ENCODE measurements around the gene GKAP1. TPM values are rescaled to one million over a fixed set of nuclear protein-coding genes. Genes with fewer than 3 reads are reported as not detected.

Gene GKAP1
- total RNA-seq, 2 donors from 2014 or later, result 3.8 to 6.2 TPM

GRCh38 chr9:83715794-83716193, 101.8 kb downstream of the GKAP1 start:
- Histone ChIP-seq H3K4me3 (no peak overlapping the region), H3K9me3 (no peaks in the 10 kb centered on the region), H3K36me3 (no peaks in the 10 kb centered on the region), H3K27me3 (replicated peaks; ENCODE audit: insufficient read depth) (no peaks in the 10 kb centered on the region), H3K4me1 (ENCODE audit: control insufficient read depth in 1 of 2, low read depth in 2 of 2) (no peaks in the 10 kb centered on the region), H3K27ac (no peak overlapping the region)
- DNase-seq (ENCODE audit: low spot score), result no peak
- ATAC-seq (ENCODE audit: insufficient number of reproducible peaks, low FRiP score, low read depth), result no peak
- TF ChIP-seq CTCF (IDR thresholded peaks at IDR 0.05), result no peak

- TF ChIP-seq CTCF (IDR thresholded peaks at IDR 0.05), result no peak
- H3K9me3 ChIP-seq, result no peaks in the 10 kb centered on the region
- H3K27me3 ChIP-seq (replicated peaks; ENCODE audit: insufficient read depth), result no peaks in the 10 kb centered on the region
- DNase-seq (ENCODE audit: low spot score), result no peak
- no peak for ATAC-seq (ENCODE audit: insufficient number of reproducible peaks, low FRiP score, low read depth)
- no peaks in the 10 kb centered on the region for H3K36me3 ChIP-seq
- no peak overlapping the region for H3K4me3 ChIP-seq
- H3K27ac ChIP-seq, result no peak overlapping the region
- H3K4me1 ChIP-seq (ENCODE audit: control insufficient read depth in 1 of 2, low read depth in 2 of 2), result no peaks in the 10 kb centered on the region
Observed at GRCh38 chr9:83715221-83715620, 102.3 kb downstream of the GKAP1 start.

DNA sequence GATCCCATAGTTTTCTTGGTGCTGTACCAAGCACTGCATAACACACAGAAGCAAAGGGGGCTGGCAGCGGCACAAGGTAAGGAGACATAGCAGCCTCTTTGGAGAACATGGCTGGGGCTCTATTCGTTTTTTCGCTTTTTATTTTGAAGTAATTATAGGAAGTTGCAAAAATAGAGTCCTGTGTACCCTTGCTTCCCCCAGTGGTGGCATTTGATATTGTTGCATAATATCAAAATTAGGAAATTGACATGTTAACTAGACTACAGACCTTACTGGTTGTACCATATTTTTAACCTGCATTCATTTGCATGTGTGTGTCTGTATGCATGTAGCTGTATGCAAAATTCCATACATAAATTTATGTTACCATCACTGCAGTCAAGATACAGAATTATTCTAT, 103.2 kb downstream of the GKAP1 start:
- no peak for DNase-seq (ENCODE audit: low spot score)
- Histone ChIP-seq H3K27me3 (replicated peaks; ENCODE audit: insufficient read depth) (no peaks in the 10 kb centered on the region), H3K4me1 (ENCODE audit: control insufficient read depth in 1 of 2, low read depth in 2 of 2) (no peaks in the 10 kb centered on the region), H3K9me3 (no peaks in the 10 kb centered on the region), H3K36me3 (no peaks in the 10 kb centered on the region), H3K27ac (no peak overlapping the region), H3K4me3 (no peak overlapping the region)
- no peak for ATAC-seq (ENCODE audit: insufficient number of reproducible peaks, low FRiP score, low read depth)
- peak; percentile 26 for TF ChIP-seq CTCF (IDR thresholded peaks at IDR 0.05)

DNA sequence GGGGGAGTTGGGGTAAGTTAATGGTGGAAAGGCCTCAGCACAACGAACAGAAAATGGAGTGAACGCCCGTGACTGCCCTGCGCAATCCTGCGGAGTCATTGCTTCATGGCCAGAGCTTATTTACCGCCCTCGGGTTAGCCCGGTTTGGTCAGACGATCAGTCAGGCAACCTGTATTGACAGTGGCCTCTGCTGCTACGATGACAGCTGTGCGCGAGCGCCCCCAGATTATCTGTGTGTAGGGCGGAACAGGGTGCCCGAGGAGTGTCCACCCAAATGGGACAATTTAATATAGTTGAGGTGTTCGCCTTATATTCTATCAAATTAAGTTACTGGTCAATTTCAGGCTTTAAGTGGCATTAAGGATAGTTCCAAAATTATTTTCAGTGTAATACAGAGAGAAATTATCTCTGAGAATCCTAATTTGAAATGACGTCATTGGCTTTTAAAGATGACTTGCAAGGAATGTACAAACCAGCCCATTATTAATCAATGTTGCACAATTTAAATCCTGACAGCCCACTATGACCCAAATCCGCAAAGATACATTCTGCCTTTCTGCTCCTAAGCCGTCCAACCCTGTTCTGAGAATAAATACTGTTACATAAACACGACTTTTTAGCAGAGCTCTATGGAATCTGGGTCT, 108.9 kb downstream of the GKAP1 start:
- Histone ChIP-seq H3K9me3 (no peaks in the 10 kb centered on the region), H3K27me3 (replicated peaks; ENCODE audit: insufficient read depth) (no peaks in the 10 kb centered on the region), H3K4me3 (peak overlapping the region; percentile 99), H3K36me3 (no peaks in the 10 kb centered on the region), H3K4me1 (ENCODE audit: control insufficient read depth in 1 of 2, low read depth in 2 of 2) (peaks cover 19 to 26% of the 10 kb centered on the region in 2 donors), H3K27ac (peak overlapping the region; percentile 99 to 100)
- ATAC-seq (ENCODE audit: insufficient number of reproducible peaks, low FRiP score, low read depth) (peak; percentile 22), DNase-seq (ENCODE audit: low spot score) (peak; percentile 22)
- no peak for TF ChIP-seq CTCF (IDR thresholded peaks at IDR 0.05)

GRCh38 chr9:83707768-83708514, 109.6 kb downstream of the GKAP1 start, which contains the start of gene UBQLN1:
Gene UBQLN1 (minus strand): TSS chr9:83707958. CDS start chr9:83707679, 279 bp downstream.
- peak; percentile 85 for ATAC-seq (ENCODE audit: insufficient number of reproducible peaks, low FRiP score, low read depth)

More at GRCh38 chr9:83707768-83708514, 109.6 kb downstream of the GKAP1 start, which contains the start of gene UBQLN1:
- peak within 1 kb of the TSS; percentile 99 to 100 for H3K27ac ChIP-seq
- peak within 1 kb of the TSS; percentile 99 for H3K4me3 ChIP-seq
- no peaks in the 10 kb centered on the region for H3K36me3 ChIP-seq
- DNase-seq (ENCODE audit: low spot score), result peak; percentile 79
- no peak for TF ChIP-seq CTCF (IDR thresholded peaks at IDR 0.05)
- H3K9me3 ChIP-seq, result no peaks in the 10 kb centered on the region
- H3K27me3 ChIP-seq (replicated peaks; ENCODE audit: insufficient read depth), result no peaks in the 10 kb centered on the region
- peaks cover 26% of the 10 kb centered on the region in 2 donors for H3K4me1 ChIP-seq (ENCODE audit: control insufficient read depth in 1 of 2, low read depth in 2 of 2)
